Fibroblast of lung (primary cell): ENCODE data around the gene COTL1. TPM values are rescaled to one million over a fixed set of nuclear protein-coding genes. Genes with fewer than 3 reads are reported as not detected.
"Not testable (repeated sequence)": the region's sequence is repeated elsewhere in the genome, so short reads cannot be mapped to it uniquely, and the experiment has no call there.

Experiments
- DNase-seq, 2 donors: peaks; one replicate each; pipeline versions ENCODE4 v3.0.0 to v3.0.0-alpha.2; 2010; ENCODE audit warnings: low read depth in 2 of 2
- H2AFZ ChIP-seq: 2 replicates; pipeline ENCODE4 v1.5.1; 2012; ENCODE audit warnings: low read length, control low read depth, inconsistent platforms
- H3K27ac ChIP-seq: 2 replicates; pipeline ENCODE4 v1.5.1; 2011; ENCODE audit warnings: low read length, control low read depth; ENCODE audit not compliant: insufficient read depth
- H3K27me3 ChIP-seq: 2 replicates; pipeline ENCODE4 v1.5.1; 2011; ENCODE audit warnings: mild to moderate bottlenecking, low read length; ENCODE audit not compliant: control insufficient read depth, insufficient read depth
- H3K36me3 ChIP-seq: 2 replicates; pipeline ENCODE4 v1.5.1; 2011; ENCODE audit warnings: low read length; ENCODE audit not compliant: control insufficient read depth, insufficient read depth
- H3K4me1 ChIP-seq: 2 replicates; pipeline ENCODE4 v1.5.1; 2011; ENCODE audit warnings: low read length; ENCODE audit not compliant: control insufficient read depth, insufficient read depth; ENCODE audit errors: extremely low read depth
- H3K4me2 ChIP-seq: 2 replicates; pipeline ENCODE4 v1.5.1; 2011; ENCODE audit warnings: low read length, control low read depth; ENCODE audit not compliant: insufficient read depth; ENCODE audit errors: extremely low read depth
- H3K4me3 ChIP-seq, 4 experiments: fragments of 200-600 bp in 1 of 4; sonication (generic) in 1 of 4; replicated peaks in 1 of 4; 2 replicates each; pipeline ENCODE4 v1.5.1; 2011 to 2016; ENCODE audit warnings: low read length in 4 of 4, low read depth in 3 of 4, mild to moderate bottlenecking in 3 of 4, control low read depth in 2 of 4, inconsistent platforms in 1 of 4, mixed read lengths in 1 of 4; ENCODE audit not compliant: insufficient read depth in 1 of 4; ENCODE audit errors: control extremely low read depth in 1 of 4
- H3K79me2 ChIP-seq: 2 replicates; pipeline ENCODE4 v1.5.1; 2012; ENCODE audit warnings: mild to moderate bottlenecking, low read length, inconsistent platforms; ENCODE audit not compliant: control insufficient read depth, insufficient read depth
- H3K9ac ChIP-seq: 2 replicates; pipeline ENCODE4 v1.5.1; 2011; ENCODE audit warnings: mild to moderate bottlenecking, low read length, control low read depth; ENCODE audit not compliant: insufficient read depth
- H3K9me3 ChIP-seq: 2 replicates; pipeline ENCODE4 v1.5.1; 2012; ENCODE audit warnings: low read depth, low read length; ENCODE audit not compliant: control insufficient read depth, insufficient read depth
- H4K20me1 ChIP-seq: 2 replicates; pipeline ENCODE4 v1.5.1; 2011; ENCODE audit warnings: low read length; ENCODE audit not compliant: control insufficient read depth, insufficient read depth; ENCODE audit errors: extremely low read depth
- CTCF ChIP-seq, 2 donors: IDR thresholded peaks in 1 of 2; conservative IDR thresholded peaks in 1 of 2; 1 replicate in 1 of 2; 2 replicates in 1 of 2; pipeline ENCODE4 v1.5.1; 2011 to 2012; ENCODE audit warnings: low read length in 2 of 2, control low read depth in 1 of 2, inconsistent platforms in 1 of 2, low read depth in 1 of 2, mild to moderate bottlenecking in 1 of 2
- EZH2 ChIP-seq: IDR thresholded peaks from 2 replicates; pipeline ENCODE4 v1.5.1; 2012; ENCODE audit warnings: low read length, control low read depth, mild to moderate bottlenecking; ENCODE audit errors: missing control alignments
- polyA plus RNA-seq, 2 donors: library from polyadenylated mRNA; depleted of rRNA in 1 of 2; stranded (reverse) in 1 of 2; unstranded in 1 of 2; fragments of >200 nt; gene quantifications; 2 replicates each; pipeline ENCODE4 v1.2.1, GENCODE V29; 2011 to 2012; ENCODE audit warnings: missing spikeins in 1 of 2
- total RNA-seq: library from RNA; depleted of rRNA; stranded (reverse); fragments of >200 nt; gene quantifications from 2 replicates; pipeline ENCODE4 v1.2.1, GENCODE V29; 2014

Gene COTL1
- total and polyA plus RNA-seq, 2 donors (not counting 1 experiment from before 2014, with no cell fraction given) = 103 to 192 TPM

DNA sequence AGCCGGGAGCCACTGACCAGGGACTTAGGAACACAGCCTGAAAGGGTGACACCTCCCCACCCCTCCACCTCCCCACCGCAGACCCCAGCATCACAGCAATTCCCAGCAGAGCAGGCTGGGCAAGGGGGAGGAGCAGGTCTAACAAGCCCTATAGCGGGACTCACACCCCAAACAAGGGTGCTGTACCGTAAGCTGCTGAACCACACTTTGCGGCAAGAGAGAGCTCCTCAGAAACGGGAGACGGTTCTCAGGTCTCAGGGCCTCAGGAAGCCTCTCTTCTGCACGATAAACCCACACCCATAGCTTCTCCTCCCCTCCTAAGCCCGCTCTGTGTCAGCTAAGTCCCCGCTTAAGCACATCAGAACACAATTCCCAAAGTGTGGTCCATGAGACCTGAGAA, 11.7 kb upstream of the COTL1 start:
- no peak for TF ChIP-seq CTCF (conservative IDR thresholded peaks at IDR 0.05 in 1 of 2, IDR thresholded peaks at IDR 0.05 in 1 of 2; ENCODE audit: low read depth in 1 of 2, low read length in 2 of 2)
- no peak for TF ChIP-seq EZH2
- Histone ChIP-seq H4K20me1 (no peaks in the 10 kb centered on the region), H3K4me1 (peaks cover 3% of the 10 kb centered on the region), H3K79me2 (no peaks in the 10 kb centered on the region), H3K9ac (no peak overlapping the region), H3K27ac (no peak overlapping the region), H2AFZ (no peak overlapping the region), H3K4me3 (no peak overlapping the region), H3K27me3 (no peaks in the 10 kb centered on the region), H3K36me3 (no peaks in the 10 kb centered on the region), H3K4me2 (no peak overlapping the region), H3K9me3 (no peaks in the 10 kb centered on the region)
- DNase-seq = no peak

DNA sequence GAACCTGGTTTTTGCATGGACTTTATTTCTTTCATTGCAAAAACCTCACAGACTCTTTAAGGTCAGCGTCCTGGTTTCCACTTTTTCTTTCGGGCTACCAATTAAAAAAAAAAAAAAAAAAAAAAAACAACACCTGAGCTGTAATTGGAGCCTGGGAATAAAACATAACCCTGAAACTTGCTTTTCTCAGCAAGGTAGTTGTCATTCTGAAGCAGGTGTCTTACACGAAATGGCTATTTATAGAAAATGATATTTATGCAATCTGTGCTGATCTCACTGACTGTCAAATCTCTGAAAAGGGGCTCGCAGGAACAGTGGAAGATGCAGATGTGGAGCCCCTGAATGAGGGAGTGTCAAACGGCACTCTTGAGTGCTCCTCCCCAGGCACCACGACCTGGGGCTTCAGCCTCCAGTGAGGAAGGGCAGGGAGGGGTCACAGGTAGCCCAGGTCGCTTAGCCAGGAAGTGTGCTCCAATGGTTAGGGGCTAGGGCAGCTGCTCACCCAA, 10.4 kb upstream of the COTL1 start:
- no peaks in the 10 kb centered on the region for H3K4me1 ChIP-seq
- H3K27me3 ChIP-seq = no peaks in the 10 kb centered on the region
- no peak overlapping the region for H2AFZ ChIP-seq
- no peak overlapping the region for H3K4me3 ChIP-seq
- DNase-seq = no peak
- TF ChIP-seq CTCF (conservative IDR thresholded peaks at IDR 0.05 in 1 of 2, IDR thresholded peaks at IDR 0.05 in 1 of 2; ENCODE audit: low read depth in 1 of 2, low read length in 2 of 2) (no peak), EZH2 (no peak)
- H3K79me2 ChIP-seq = no peaks in the 10 kb centered on the region
- no peaks in the 10 kb centered on the region for H3K9me3 ChIP-seq
- no peaks in the 10 kb centered on the region for H4K20me1 ChIP-seq
- no peaks in the 10 kb centered on the region for H3K36me3 ChIP-seq
- H3K9ac ChIP-seq = no peak overlapping the region
- no peak overlapping the region for H3K27ac ChIP-seq
- no peak overlapping the region for H3K4me2 ChIP-seq

DNA sequence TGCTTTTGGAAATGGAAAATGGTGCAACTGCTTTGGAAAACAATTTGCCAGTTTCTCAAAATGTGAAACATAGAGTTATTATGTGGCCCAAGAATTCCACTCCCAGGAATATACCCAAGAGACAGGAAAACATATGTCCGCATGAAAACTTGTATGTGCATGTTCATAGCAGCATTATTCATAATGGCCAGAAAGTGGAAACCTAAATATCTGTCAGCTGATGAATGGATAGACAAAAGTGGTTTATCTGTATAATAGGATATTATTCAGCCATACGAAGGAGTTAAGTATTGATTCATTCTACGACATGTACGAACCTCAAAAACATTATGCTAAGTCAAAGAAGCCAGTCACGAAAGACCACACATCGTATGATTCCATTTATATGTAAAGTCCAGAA, 7.7 kb upstream of the COTL1 start:
- H3K9ac ChIP-seq = no peak overlapping the region
- H3K79me2 ChIP-seq = no peaks in the 10 kb centered on the region
- H2AFZ ChIP-seq = no peak overlapping the region
- no peak for DNase-seq
- no peaks in the 10 kb centered on the region for H3K27me3 ChIP-seq
- no peak overlapping the region for H3K4me3 ChIP-seq
- no peak overlapping the region for H3K4me2 ChIP-seq
- TF ChIP-seq EZH2 (no peak), CTCF (conservative IDR thresholded peaks at IDR 0.05 in 1 of 2, IDR thresholded peaks at IDR 0.05 in 1 of 2; ENCODE audit: low read depth in 1 of 2, low read length in 2 of 2) (no peak)
- no peaks in the 10 kb centered on the region for H3K36me3 ChIP-seq
- H3K27ac ChIP-seq = no peak overlapping the region
- H4K20me1 ChIP-seq = no peaks in the 10 kb centered on the region
- H3K4me1 ChIP-seq = no peaks in the 10 kb centered on the region
- H3K9me3 ChIP-seq = no peaks in the 10 kb centered on the region

DNA sequence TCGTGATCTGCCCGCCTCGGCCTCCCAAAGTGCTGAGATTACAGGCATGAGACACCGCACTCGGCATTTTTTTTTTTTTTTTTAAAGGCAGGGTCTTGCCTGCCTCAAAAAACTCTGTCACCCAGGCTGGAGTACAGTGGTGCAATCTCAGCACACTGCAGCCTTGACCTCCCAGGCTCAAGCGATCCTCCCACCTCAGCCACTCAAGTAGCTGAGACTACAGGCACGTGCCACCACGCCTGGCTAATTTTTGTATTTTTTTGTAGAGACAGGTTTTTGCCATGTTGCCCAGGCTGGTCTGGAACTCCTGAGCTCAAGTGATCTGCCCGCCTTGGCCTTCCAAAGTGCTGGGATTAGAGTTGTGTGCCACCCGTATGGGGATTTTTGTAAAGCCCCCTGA, 3.0 kb upstream of the COTL1 start:
- not testable (repeated sequence) for H3K4me1 ChIP-seq, H2AFZ ChIP-seq, H3K9me3 ChIP-seq, DNase-seq, H3K4me3 ChIP-seq, H3K4me2 ChIP-seq, H3K9ac ChIP-seq, H4K20me1 ChIP-seq, H3K27me3 ChIP-seq, H3K36me3 ChIP-seq, H3K27ac ChIP-seq
- peaks cover 19% of the 10 kb centered on the region for H3K79me2 ChIP-seq
